ENCODE results near the gene MCRS1.
A peak's percentile ranks its signal among the peaks of the same experiment; 100 is the strongest.
"Not testable (repeated sequence)": the region's sequence is repeated elsewhere in the genome, so short reads cannot be mapped to it uniquely, and the experiment has no call there.

MCRS1 gene

DNA sequence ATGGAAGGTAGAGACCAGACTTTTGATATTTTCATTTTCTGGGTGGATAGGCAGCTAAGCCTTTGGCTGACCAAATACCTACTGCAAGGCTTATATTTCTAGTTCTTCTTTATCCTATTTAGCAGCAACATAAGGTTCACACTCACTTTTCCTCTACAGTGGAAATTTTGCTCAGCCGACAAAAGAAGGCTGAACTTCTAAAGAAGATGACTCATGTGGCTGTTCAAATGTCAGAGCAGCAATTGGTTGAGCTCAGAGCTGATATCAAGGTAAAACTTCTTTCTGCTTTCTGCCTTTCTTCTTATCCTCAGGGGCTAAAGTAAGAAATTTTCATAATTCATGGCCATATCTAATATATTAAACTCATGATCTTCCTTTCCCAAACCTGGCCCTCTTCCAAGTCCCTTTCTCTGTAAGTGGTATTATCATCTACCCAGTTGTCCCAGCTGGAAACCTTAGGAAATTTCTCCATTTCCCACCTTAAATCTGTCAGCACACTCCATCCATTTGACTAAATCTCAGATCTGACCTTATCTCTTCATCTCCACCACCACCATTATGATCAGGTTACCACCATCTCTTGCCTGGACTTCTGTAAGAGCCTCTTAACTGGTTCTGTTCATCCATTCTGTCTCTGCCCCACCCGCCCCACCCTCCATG lies 48.9 kb downstream of the MCRS1 start:
- no peak for DNase-seq (ENCODE audit: low read depth)

DNA sequence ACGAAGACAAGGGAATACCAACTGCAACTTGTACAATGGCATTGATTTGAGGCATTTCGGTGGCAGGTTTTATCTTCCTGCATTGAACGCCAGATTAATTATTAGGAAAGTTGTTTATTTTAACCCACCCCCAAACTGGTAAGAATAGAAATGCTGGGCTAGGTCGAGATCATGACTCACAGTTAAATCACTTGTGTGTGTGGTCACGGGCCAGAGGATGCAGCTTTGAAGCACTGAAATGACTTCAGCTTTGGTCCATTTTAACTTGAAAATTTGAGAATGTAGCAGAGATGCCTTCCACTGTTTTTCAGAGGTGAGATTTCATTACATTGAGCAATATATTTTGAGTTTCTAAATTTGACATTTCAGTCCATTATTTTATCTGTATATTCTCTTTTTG lies 52.7 kb downstream of the MCRS1 start:
- peak; percentile 63 for DNase-seq (ENCODE audit: low read depth)

DNA sequence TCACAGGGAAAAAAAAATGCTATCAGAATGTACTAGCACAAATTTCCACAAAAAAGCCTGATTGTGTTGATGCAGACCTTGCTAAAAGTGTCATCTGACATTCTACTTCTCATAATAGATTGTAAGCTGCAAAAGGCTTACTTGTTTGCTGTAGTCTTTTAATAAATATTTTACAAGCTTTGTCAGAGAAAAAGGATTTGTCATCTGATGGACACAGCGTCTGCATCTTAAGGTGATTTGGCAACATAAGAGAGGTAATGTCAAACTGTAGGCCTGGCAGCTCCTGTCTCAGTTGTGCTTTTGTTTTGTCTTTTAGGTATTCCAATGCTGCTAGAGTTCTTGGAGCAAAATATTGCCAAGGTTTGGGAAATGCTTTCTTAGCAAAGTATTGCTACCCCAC lies 55.4 kb downstream of the MCRS1 start:
- no peak for DNase-seq (ENCODE audit: low read depth)

DNA sequence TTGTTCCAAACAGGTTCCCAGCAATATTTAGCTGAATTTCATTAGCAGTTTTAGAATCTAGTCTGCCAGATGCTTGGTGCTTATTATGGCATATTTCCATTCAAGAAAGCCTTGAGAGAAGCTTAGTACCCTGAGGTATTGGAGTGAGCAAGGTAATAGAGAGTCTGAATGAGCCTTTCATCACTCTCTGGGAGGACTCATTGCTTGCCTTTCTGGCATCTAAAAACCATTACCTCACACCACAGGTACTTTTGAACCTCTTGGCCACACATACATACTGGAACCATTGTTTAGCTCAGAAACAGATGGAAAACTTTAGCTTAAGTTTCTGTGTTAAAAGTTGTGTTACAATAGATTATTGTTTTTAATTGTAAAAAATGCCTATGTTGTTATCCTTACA lies 56.5 kb downstream of the MCRS1 start:
- DNase-seq (ENCODE audit: low read depth), result no peak

DNA sequence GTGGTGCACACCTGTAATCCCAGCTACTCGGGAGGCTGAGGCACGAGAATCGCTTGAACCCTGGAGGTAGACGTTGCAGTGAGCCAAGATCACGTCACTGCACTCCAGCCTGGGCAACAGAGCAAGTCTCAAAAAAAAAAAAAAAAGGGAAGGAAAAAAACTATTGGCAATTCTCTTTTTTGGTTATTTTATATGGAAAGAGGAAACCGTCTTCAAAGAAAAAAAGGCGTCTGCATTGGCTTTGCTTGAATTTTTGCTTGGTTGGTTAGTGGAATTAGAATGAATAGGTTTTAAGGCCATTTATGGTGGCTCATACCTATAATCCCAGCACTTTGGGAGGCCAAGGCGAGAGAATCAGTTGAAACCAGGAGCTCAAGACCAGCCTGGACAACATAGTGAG lies 58.3 kb downstream of the MCRS1 start:
- DNase-seq (ENCODE audit: low read depth), result not testable (repeated sequence)
